Central memory CD8-positive, alpha-beta T cell (primary cell): ENCODE results near the gene IL18BP.

ENCODE experiments used
- ATAC-seq: fragments of 150-1000 bp; cut with Tn5 transposase; replicated peaks from 2 replicates; pipeline ENCODE4 v1.10.0; 2022; ENCODE audit warnings: mild to moderate bottlenecking, moderate FRiP score, moderate number of reproducible peaks; ENCODE audit not compliant: poor library complexity, severe bottlenecking; ENCODE audit errors: extremely low read depth
- DNase-seq, 2 donors: peaks; one replicate each; pipeline ENCODE4 v3.0.0; 2021; ENCODE audit warnings: low spot score in 2 of 2
- H3K27ac Mint-ChIP-seq: one replicate; pipeline ENCODE4 v1.8.0; 2022; ENCODE audit warnings: low read depth, mild to moderate bottlenecking, moderate library complexity, mixed read lengths
- H3K27me3 Mint-ChIP-seq: one replicate; pipeline ENCODE4 v1.8.0; 2022; ENCODE audit warnings: mixed read lengths
- H3K36me3 Mint-ChIP-seq: one replicate; pipeline ENCODE4 v1.8.0; 2022; ENCODE audit warnings: mild to moderate bottlenecking, moderate library complexity, mixed read lengths; ENCODE audit not compliant: insufficient read depth
- H3K4me1 Mint-ChIP-seq: one replicate; pipeline ENCODE4 v1.8.0; 2022; ENCODE audit warnings: mixed read lengths
- H3K4me3 Mint-ChIP-seq: one replicate; pipeline ENCODE4 v1.8.0; 2022; ENCODE audit warnings: mild to moderate bottlenecking, moderate library complexity, mixed read lengths
- H3K9me3 Mint-ChIP-seq: one replicate; pipeline ENCODE4 v1.8.0; 2022; ENCODE audit warnings: mixed read lengths

Gene IL18BP

GRCh38 chr11:71999362-71999761 is 653 bp downstream of the IL18BP start:
- no peak for DNase-seq
- H3K4me3 Mint-ChIP-seq = peak overlapping the region; percentile 86
- H3K27ac Mint-ChIP-seq = peak overlapping the region; percentile 99
- no peak for ATAC-seq
- no peaks in the 10 kb centered on the region for H3K27me3 Mint-ChIP-seq
- no peaks in the 10 kb centered on the region for H3K9me3 Mint-ChIP-seq
- peaks cover 19% of the 10 kb centered on the region for H3K36me3 Mint-ChIP-seq
- H3K4me1 Mint-ChIP-seq = peaks cover 48% of the 10 kb centered on the region

- peak overlapping the region; percentile 86 for H3K4me3 Mint-ChIP-seq
- no peaks in the 10 kb centered on the region for H3K27me3 Mint-ChIP-seq
- peak overlapping the region; percentile 99 for H3K27ac Mint-ChIP-seq
- ATAC-seq (no peak), DNase-seq (no peak)
- H3K9me3 Mint-ChIP-seq = no peaks in the 10 kb centered on the region
- H3K36me3 Mint-ChIP-seq = peaks cover 20% of the 10 kb centered on the region
- peaks cover 48% of the 10 kb centered on the region for H3K4me1 Mint-ChIP-seq
Observed at GRCh38 chr11:71999798-72000197, 1.1 kb downstream of the IL18BP start.

- peaks cover 20% of the 10 kb centered on the region for H3K36me3 Mint-ChIP-seq
- peak overlapping the region; percentile 99 for H3K27ac Mint-ChIP-seq
- peaks cover 48% of the 10 kb centered on the region for H3K4me1 Mint-ChIP-seq
- DNase-seq (no peak), ATAC-seq (no peak)
- H3K4me3 Mint-ChIP-seq = peak overlapping the region; percentile 86
- no peaks in the 10 kb centered on the region for H3K27me3 Mint-ChIP-seq
- H3K9me3 Mint-ChIP-seq = no peaks in the 10 kb centered on the region
Observed at GRCh38 chr11:72000202-72000867, 1.6 kb downstream of the IL18BP start.

- no peaks in the 10 kb centered on the region for H3K9me3 Mint-ChIP-seq
- H3K27ac Mint-ChIP-seq = peak overlapping the region; percentile 99
- peaks cover 23% of the 10 kb centered on the region for H3K36me3 Mint-ChIP-seq
- H3K4me3 Mint-ChIP-seq = no peak overlapping the region
- no peaks in the 10 kb centered on the region for H3K27me3 Mint-ChIP-seq
- peaks cover 48% of the 10 kb centered on the region for H3K4me1 Mint-ChIP-seq
- DNase-seq (no peak), ATAC-seq (no peak)
Observed at GRCh38 chr11:72001285-72001684, 2.6 kb downstream of the IL18BP start.

GRCh38 chr11:72001834-72002591 is 3.3 kb downstream of the IL18BP start:
- no peak for ATAC-seq
- H3K4me3 Mint-ChIP-seq = no peak overlapping the region

GRCh38 chr11:72002841-72003775 is 4.4 kb downstream of the IL18BP start:
- H3K36me3 Mint-ChIP-seq = peaks cover 31% of the 10 kb centered on the region
- peak overlapping the region; percentile 67 for H3K27ac Mint-ChIP-seq
- H3K4me1 Mint-ChIP-seq = peaks cover 44% of the 10 kb centered on the region
- no peaks in the 10 kb centered on the region for H3K9me3 Mint-ChIP-seq
- DNase-seq (no peak), ATAC-seq (no peak)
- no peak overlapping the region for H3K4me3 Mint-ChIP-seq
- H3K27me3 Mint-ChIP-seq = no peaks in the 10 kb centered on the region

More at GRCh38 chr11:72001834-72002591, 3.3 kb downstream of the IL18BP start:
- Mint-ChIP-seq H3K36me3 (peaks cover 24% of the 10 kb centered on the region), H3K27me3 (no peaks in the 10 kb centered on the region), H3K27ac (peak overlapping the region; percentile 40), H3K4me1 (peaks cover 48% of the 10 kb centered on the region), H3K9me3 (no peaks in the 10 kb centered on the region)
- no peak for DNase-seq

- Mint-ChIP-seq H3K27me3 (no peaks in the 10 kb centered on the region), H3K27ac (peak overlapping the region; percentile 67)
- no peak for ATAC-seq
Observed at GRCh38 chr11:72003776-72004171, 5.1 kb downstream of the IL18BP start.

GRCh38 chr11:72004515-72005346 is 6.0 kb downstream of the IL18BP start:
- Mint-ChIP-seq H3K36me3 (peaks cover 39% of the 10 kb centered on the region), H3K27ac (no peak overlapping the region), H3K9me3 (no peaks in the 10 kb centered on the region), H3K27me3 (no peaks in the 10 kb centered on the region), H3K4me1 (peaks cover 28% of the 10 kb centered on the region), H3K4me3 (no peak overlapping the region)
- DNase-seq (no peak), ATAC-seq (no peak)

More at GRCh38 chr11:72003776-72004171, 5.1 kb downstream of the IL18BP start:
- H3K4me3 Mint-ChIP-seq = no peak overlapping the region
- peaks cover 34% of the 10 kb centered on the region for H3K36me3 Mint-ChIP-seq
- H3K4me1 Mint-ChIP-seq = peaks cover 37% of the 10 kb centered on the region
- no peak for DNase-seq
- no peaks in the 10 kb centered on the region for H3K9me3 Mint-ChIP-seq

GRCh38 chr11:72005347-72006260 is 6.9 kb downstream of the IL18BP start:
- Mint-ChIP-seq H3K36me3 (peaks cover 39% of the 10 kb centered on the region), H3K27me3 (no peaks in the 10 kb centered on the region), H3K4me1 (peaks cover 19% of the 10 kb centered on the region), H3K9me3 (no peaks in the 10 kb centered on the region), H3K4me3 (no peak overlapping the region), H3K27ac (peak overlapping the region; percentile 69)
- DNase-seq (no peak), ATAC-seq (no peak)

- Mint-ChIP-seq H3K9me3 (no peaks in the 10 kb centered on the region), H3K4me3 (no peak overlapping the region), H3K27ac (peak overlapping the region; percentile 69), H3K4me1 (peaks cover 11% of the 10 kb centered on the region), H3K27me3 (no peaks in the 10 kb centered on the region), H3K36me3 (peaks cover 40% of the 10 kb centered on the region)
- DNase-seq (no peak), ATAC-seq (no peak)
Observed at GRCh38 chr11:72006309-72007088, 7.8 kb downstream of the IL18BP start.
